HEK293 (cell line): ENCODE results near the gene C16orf74.

Experiments
- CTCF ChIA-PET: fragments of 350-600 bp; formaldehyde crosslinking; extraction: SDS; loops from one replicate; lab custom pipeline; 2021; ENCODE audit warnings: antibody characterized with exemption; lab: Yijun Ruan, JAX
- POLR2A ChIA-PET: fragments of 300-600 bp; formaldehyde crosslinking; extraction: SDS; loops from one replicate; lab custom pipeline; 2020; ENCODE audit warnings: antibody characterized with exemption, inconsistent platforms; lab: Yijun Ruan, JAX
- H3K27ac ChIP-seq: fragments of 200-500 bp; sonication (Bioruptor generic); 2 replicates; pipeline ENCODE4 v1.5.1; 2014; ENCODE audit warnings: low read depth, low read length, control low read depth, inconsistent platforms; ENCODE audit errors: extremely low read depth
- H3K36me3 ChIP-seq, 2 experiments: fragments of 200-500 bp in 1 of 2; sonication (Bioruptor generic) in 1 of 2; 1 replicate in 1 of 2; 2 replicates in 1 of 2; pipeline ENCODE4 v1.5.1; 2014 to 2017; ENCODE audit warnings: inconsistent platforms in 2 of 2, low read length in 2 of 2; ENCODE audit not compliant: control insufficient read depth in 2 of 2, insufficient read depth in 1 of 2
- H3K4me1 ChIP-seq: fragments of 200-500 bp; sonication (Bioruptor generic); 2 replicates; pipeline ENCODE4 v1.5.1; 2014; ENCODE audit warnings: mild to moderate bottlenecking, low read length, inconsistent platforms; ENCODE audit not compliant: control insufficient read depth, insufficient read depth
- H3K4me3 ChIP-seq: 2 replicates; pipeline ENCODE4 v1.5.1; 2011; ENCODE audit warnings: low read depth, mild to moderate bottlenecking, control low read depth, low read length, moderate library complexity
- H3K9me3 ChIP-seq: fragments of 200-500 bp; sonication (Bioruptor generic); 2 replicates; pipeline ENCODE4 v1.5.1; 2014; ENCODE audit warnings: low read depth, low read length, inconsistent platforms; ENCODE audit not compliant: control insufficient read depth, insufficient read depth
- GLI2 ChIP-seq: fragments of 450-650 bp; formaldehyde crosslinking; IDR thresholded peaks from 2 replicates; pipeline ENCODE4; 2017; ENCODE audit warnings: missing biosample characterization, missing genetic modification characterization, low read depth, borderline replicate concordance
- MEIS1 ChIP-seq: sonication (generic); formaldehyde crosslinking; IDR thresholded peaks from 2 replicates; pipeline ENCODE4 v1.8.1; 2022; ENCODE audit warnings: missing genetic modification reagents, mild to moderate bottlenecking, borderline replicate concordance
- MYNN ChIP-seq: fragments of 450-650 bp; formaldehyde crosslinking; IDR thresholded peaks from 2 replicates; pipeline ENCODE4 v1.5.1; 2016; ENCODE audit warnings: missing biosample characterization, missing genetic modification characterization, borderline replicate concordance
- MZF1 ChIP-seq: fragments of 450-650 bp; formaldehyde crosslinking; IDR thresholded peaks from 2 replicates; pipeline ENCODE4 v1.5.1; 2017; ENCODE audit warnings: missing biosample characterization, missing genetic modification characterization, borderline replicate concordance
- TRIM28 ChIP-seq: IDR thresholded peaks from 2 replicates; pipeline ENCODE4 v1.6.1; 2011; ENCODE audit warnings: low read length, control low read depth, borderline replicate concordance
- YY2 ChIP-seq: fragments of 450-650 bp; formaldehyde crosslinking; IDR thresholded peaks from 2 replicates; pipeline ENCODE4 v1.5.1; 2016; ENCODE audit warnings: missing biosample characterization, missing genetic modification characterization
- ZBTB7A ChIP-seq: fragments of 450-650 bp; formaldehyde crosslinking; IDR thresholded peaks from 2 replicates; pipeline ENCODE4 v1.5.1; 2016; ENCODE audit warnings: low read depth, missing biosample characterization, missing genetic modification characterization
- ZEB2 ChIP-seq: fragments of 450-650 bp; formaldehyde crosslinking; IDR thresholded peaks from 2 replicates; pipeline ENCODE4 v1.5.1; 2016; ENCODE audit warnings: missing biosample characterization, missing genetic modification characterization
- ZFP3 ChIP-seq: fragments of 450-650 bp; formaldehyde crosslinking; IDR thresholded peaks from 2 replicates; pipeline ENCODE4 v1.5.1; 2016; ENCODE audit warnings: low read depth, missing biosample characterization, missing genetic modification characterization
- ZFP37 ChIP-seq: fragments of 450-650 bp; formaldehyde crosslinking; IDR thresholded peaks from 2 replicates; pipeline ENCODE4 v1.5.1; 2016; ENCODE audit warnings: missing biosample characterization, missing genetic modification characterization
- ZNF155 ChIP-seq: fragments of 450-650 bp; formaldehyde crosslinking; IDR thresholded peaks from 2 replicates; pipeline ENCODE4 v1.5.1; 2016; ENCODE audit warnings: missing biosample characterization, missing genetic modification characterization
- ZNF211 ChIP-seq: fragments of 450-650 bp; formaldehyde crosslinking; IDR thresholded peaks from 2 replicates; pipeline ENCODE4 v1.5.1; 2016; ENCODE audit warnings: low read depth, missing biosample characterization, missing genetic modification characterization
- ZNF223 ChIP-seq: fragments of 450-650 bp; formaldehyde crosslinking; IDR thresholded peaks from 2 replicates; pipeline ENCODE4 v1.5.1; 2016; ENCODE audit warnings: missing biosample characterization, missing genetic modification characterization
- ZNF24 ChIP-seq: fragments of 450-650 bp; formaldehyde crosslinking; IDR thresholded peaks from 2 replicates; pipeline ENCODE4 v1.5.1; 2016; ENCODE audit warnings: missing biosample characterization, missing genetic modification characterization
- ZNF416 ChIP-seq: fragments of 450-650 bp; formaldehyde crosslinking; IDR thresholded peaks from 2 replicates; pipeline ENCODE4 v1.5.1; 2016; ENCODE audit warnings: missing biosample characterization, missing genetic modification characterization
- ZNF548 ChIP-seq: fragments of 450-650 bp; formaldehyde crosslinking; IDR thresholded peaks from 2 replicates; pipeline ENCODE4 v1.5.1; 2016; ENCODE audit warnings: missing biosample characterization, missing genetic modification characterization
- ZNF561 ChIP-seq: fragments of 450-650 bp; IDR thresholded peaks from 2 replicates; pipeline ENCODE4 v1.5.1; 2018; ENCODE audit warnings: missing biosample characterization, missing genetic modification characterization, borderline replicate concordance
- ZNF585B ChIP-seq: fragments of 450-650 bp; formaldehyde crosslinking; IDR thresholded peaks from 2 replicates; pipeline ENCODE4 v1.5.1; 2016; ENCODE audit warnings: missing biosample characterization, missing genetic modification characterization
- ZNF610 ChIP-seq: fragments of 450-650 bp; formaldehyde crosslinking; IDR thresholded peaks from 2 replicates; pipeline ENCODE4 v1.5.1; 2016; ENCODE audit warnings: missing biosample characterization, missing genetic modification characterization, borderline replicate concordance
- ZNF654 ChIP-seq: fragments of 450-650 bp; formaldehyde crosslinking; IDR thresholded peaks from 2 replicates; pipeline ENCODE4 v1.5.1; 2016; ENCODE audit warnings: low read depth, missing biosample characterization, missing genetic modification characterization
- ZNF76 ChIP-seq: fragments of 450-650 bp; formaldehyde crosslinking; IDR thresholded peaks from 2 replicates; pipeline ENCODE4; 2016; ENCODE audit warnings: low read depth, missing biosample characterization, missing genetic modification characterization, borderline replicate concordance
- ZNF791 ChIP-seq: fragments of 450-650 bp; formaldehyde crosslinking; IDR thresholded peaks from 2 replicates; pipeline ENCODE4 v1.5.1; 2016; ENCODE audit warnings: missing biosample characterization, missing genetic modification characterization
- ZNF843 ChIP-seq: fragments of 450-650 bp; formaldehyde crosslinking; IDR thresholded peaks from 2 replicates; pipeline ENCODE4 v1.5.1; 2016; ENCODE audit warnings: missing biosample characterization, missing genetic modification characterization
- ZSCAN30 ChIP-seq: fragments of 450-650 bp; IDR thresholded peaks from 2 replicates; pipeline ENCODE4 v1.5.1; 2018; ENCODE audit warnings: missing biosample characterization, mild to moderate bottlenecking, missing genetic modification characterization, moderate library complexity
- TF ChIP-seq, protein P1 (sequence below): fragments of 450-650 bp; formaldehyde crosslinking; IDR thresholded peaks from 2 replicates; pipeline ENCODE4; 2016; ENCODE audit warnings: missing biosample characterization, missing genetic modification characterization
- TF ChIP-seq, protein P2 (sequence below): fragments of 450-650 bp; formaldehyde crosslinking; IDR thresholded peaks from 2 replicates; pipeline ENCODE4 v1.5.1; 2016; ENCODE audit warnings: missing biosample characterization, missing genetic modification characterization, borderline replicate concordance
- TF ChIP-seq, protein P3 (sequence below): fragments of 450-650 bp; formaldehyde crosslinking; IDR thresholded peaks from 2 replicates; pipeline ENCODE4 v1.5.1; 2016; ENCODE audit warnings: missing biosample characterization, missing genetic modification characterization
- TF ChIP-seq, protein P4 (sequence below): fragments of 450-650 bp; formaldehyde crosslinking; IDR thresholded peaks from 2 replicates; pipeline ENCODE4 v1.5.1; 2017; ENCODE audit warnings: missing biosample characterization, mild to moderate bottlenecking, missing genetic modification characterization, moderate library complexity

The C16orf74 gene

DNA sequence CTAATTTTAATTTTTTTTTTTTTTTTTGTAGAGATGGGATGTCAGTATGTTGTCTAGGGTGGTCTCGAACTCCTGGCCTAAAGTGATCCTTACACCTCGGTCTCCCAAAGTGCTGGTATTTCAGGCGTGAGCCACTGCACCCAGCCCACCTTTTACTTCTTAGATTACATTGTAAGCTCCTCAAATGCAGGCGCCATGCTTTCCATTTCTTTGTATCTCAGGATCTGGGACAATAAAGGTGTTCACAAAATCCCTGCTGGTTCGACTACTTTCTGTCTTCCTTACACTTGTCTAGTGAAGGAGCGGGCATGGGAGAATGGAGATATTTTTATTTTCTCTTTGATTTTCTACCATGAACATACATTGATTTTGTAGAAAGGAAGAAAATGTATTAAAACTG, 23.2 kb upstream of the C16orf74 start:
- H3K4me1 ChIP-seq = no peaks in the 10 kb centered on the region
- no peaks in the 10 kb centered on the region for H3K9me3 ChIP-seq
- TF ChIP-seq ZNF155 (tag by site-specific recombination) (no peak), ZNF223 (tag by site-specific recombination) (no peak), ZNF843 (no peak), ZFP37 (tag by site-specific recombination) (no peak), ZBTB7A (tag by site-specific recombination) (no peak), ZNF585B (tag by site-specific recombination) (no peak), MYNN (tag by site-specific recombination) (no peak), GLI2 (tag by site-specific recombination) (no peak), MZF1 (no peak), ZNF548 (tag by site-specific recombination) (no peak), ZNF76 (tag by site-specific recombination) (no peak), MEIS1 (CRISPR knock-in tag) (no peak), ZEB2 (tag by site-specific recombination) (no peak), YY2 (tag by site-specific recombination) (no peak), ZFP3 (tag by site-specific recombination) (no peak), ZNF24 (tag by site-specific recombination) (no peak)
- TF ChIP-seq, protein P1, sequence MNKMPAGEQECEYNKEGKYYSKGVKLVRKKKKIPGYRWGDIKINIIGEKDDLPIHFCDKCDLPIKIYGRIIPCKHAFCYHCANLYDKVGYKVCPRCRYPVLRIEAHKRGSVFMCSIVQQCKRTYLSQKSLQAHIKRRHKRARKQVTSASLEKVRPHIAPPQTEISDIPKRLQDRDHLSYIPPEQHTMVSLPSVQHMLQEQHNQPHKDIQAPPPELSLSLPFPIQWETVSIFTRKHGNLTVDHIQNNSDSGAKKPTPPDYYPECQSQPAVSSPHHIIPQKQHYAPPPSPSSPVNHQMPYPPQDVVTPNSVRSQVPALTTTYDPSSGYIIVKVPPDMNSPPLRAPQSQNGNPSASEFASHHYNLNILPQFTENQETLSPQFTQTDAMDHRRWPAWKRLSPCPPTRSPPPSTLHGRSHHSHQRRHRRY (tag by site-specific recombination) = no peak
- TF ChIP-seq, protein P2, sequence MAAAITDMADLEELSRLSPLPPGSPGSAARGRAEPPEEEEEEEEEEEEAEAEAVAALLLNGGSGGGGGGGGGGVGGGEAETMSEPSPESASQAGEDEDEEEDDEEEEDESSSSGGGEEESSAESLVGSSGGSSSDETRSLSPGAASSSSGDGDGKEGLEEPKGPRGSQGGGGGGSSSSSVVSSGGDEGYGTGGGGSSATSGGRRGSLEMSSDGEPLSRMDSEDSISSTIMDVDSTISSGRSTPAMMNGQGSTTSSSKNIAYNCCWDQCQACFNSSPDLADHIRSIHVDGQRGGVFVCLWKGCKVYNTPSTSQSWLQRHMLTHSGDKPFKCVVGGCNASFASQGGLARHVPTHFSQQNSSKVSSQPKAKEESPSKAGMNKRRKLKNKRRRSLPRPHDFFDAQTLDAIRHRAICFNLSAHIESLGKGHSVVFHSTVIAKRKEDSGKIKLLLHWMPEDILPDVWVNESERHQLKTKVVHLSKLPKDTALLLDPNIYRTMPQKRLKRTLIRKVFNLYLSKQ (tag by site-specific recombination) = no peak
- TF ChIP-seq, protein P3, sequence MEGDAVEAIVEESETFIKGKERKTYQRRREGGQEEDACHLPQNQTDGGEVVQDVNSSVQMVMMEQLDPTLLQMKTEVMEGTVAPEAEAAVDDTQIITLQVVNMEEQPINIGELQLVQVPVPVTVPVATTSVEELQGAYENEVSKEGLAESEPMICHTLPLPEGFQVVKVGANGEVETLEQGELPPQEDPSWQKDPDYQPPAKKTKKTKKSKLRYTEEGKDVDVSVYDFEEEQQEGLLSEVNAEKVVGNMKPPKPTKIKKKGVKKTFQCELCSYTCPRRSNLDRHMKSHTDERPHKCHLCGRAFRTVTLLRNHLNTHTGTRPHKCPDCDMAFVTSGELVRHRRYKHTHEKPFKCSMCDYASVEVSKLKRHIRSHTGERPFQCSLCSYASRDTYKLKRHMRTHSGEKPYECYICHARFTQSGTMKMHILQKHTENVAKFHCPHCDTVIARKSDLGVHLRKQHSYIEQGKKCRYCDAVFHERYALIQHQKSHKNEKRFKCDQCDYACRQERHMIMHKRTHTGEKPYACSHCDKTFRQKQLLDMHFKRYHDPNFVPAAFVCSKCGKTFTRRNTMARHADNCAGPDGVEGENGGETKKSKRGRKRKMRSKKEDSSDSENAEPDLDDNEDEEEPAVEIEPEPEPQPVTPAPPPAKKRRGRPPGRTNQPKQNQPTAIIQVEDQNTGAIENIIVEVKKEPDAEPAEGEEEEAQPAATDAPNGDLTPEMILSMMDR (tag by site-specific recombination) = no peak
- TF ChIP-seq, protein P4, sequence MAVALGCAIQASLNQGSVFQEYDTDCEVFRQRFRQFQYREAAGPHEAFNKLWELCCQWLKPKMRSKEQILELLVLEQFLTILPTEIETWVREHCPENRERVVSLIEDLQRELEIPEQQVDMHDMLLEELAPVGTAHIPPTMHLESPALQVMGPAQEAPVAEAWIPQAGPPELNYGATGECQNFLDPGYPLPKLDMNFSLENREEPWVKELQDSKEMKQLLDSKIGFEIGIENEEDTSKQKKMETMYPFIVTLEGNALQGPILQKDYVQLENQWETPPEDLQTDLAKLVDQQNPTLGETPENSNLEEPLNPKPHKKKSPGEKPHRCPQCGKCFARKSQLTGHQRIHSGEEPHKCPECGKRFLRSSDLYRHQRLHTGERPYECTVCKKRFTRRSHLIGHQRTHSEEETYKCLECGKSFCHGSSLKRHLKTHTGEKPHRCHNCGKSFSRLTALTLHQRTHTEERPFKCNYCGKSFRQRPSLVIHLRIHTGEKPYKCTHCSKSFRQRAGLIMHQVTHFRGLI (tag by site-specific recombination) = no peak
- ChIA-PET POLR2A (no interaction called here), CTCF (interaction anchor here (0.6 kb wide), 1 partner anchor 8 kb away, joined by 3 read pairs; no protein-coding TSS in a partner anchor)
- no peak overlapping the region for H3K4me3 ChIP-seq
- peaks cover 3 to 28% of the 10 kb centered on the region in 2 experiments; a peak in 2 of 3 replicates for H3K36me3 ChIP-seq
- no peak overlapping the region for H3K27ac ChIP-seq

DNA sequence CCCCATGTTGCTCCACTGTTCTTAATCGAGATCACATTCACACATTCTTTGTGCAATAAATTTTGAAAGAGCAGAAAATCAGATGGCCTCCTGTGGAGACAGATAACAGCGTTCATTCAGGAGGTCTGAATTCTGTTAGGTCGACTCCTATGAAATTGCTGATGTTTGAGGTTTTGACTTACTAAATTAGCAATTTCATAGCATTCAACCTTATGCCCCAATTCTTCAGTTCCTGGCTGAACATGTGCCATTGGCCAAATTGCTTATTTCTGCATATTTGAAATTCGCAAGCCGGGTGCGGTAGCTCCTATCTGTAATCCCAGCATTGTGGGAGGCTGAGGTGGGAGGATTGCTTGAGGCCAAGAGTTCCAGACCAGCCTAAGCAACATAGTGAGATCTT, 22.1 kb upstream of the C16orf74 start:
- H3K4me3 ChIP-seq = no peak overlapping the region
- CTCF ChIA-PET = interaction anchor here (1.8 kb wide), 1 partner anchor 13 kb away, joined by 6 read pairs; no protein-coding TSS in a partner anchor
- H3K27ac ChIP-seq = no peak overlapping the region
- no peaks in the 10 kb centered on the region for H3K9me3 ChIP-seq
- POLR2A ChIA-PET = no interaction called here
- peaks cover 0 to 17% of the 10 kb centered on the region in 2 experiments; a peak in 1 of 3 replicates for H3K36me3 ChIP-seq
- H3K4me1 ChIP-seq = no peaks in the 10 kb centered on the region
- TF ChIP-seq, protein P4 (tag by site-specific recombination) = no peak
- no peak for TF ChIP-seq ZNF211 (tag by site-specific recombination)
- TF ChIP-seq ZNF561 (tag by site-specific recombination) = no peak
- no peak for TF ChIP-seq ZNF654
- no peak for TF ChIP-seq TRIM28
- no peak for TF ChIP-seq ZNF791
- TF ChIP-seq ZNF610 = no peak
- TF ChIP-seq ZSCAN30 (tag by site-specific recombination) = no peak
- TF ChIP-seq ZNF416 (tag by site-specific recombination) = no peak
